K562 (cell line): ENCODE data around the gene SYNJ2. TPM values are rescaled to one million over a fixed set of nuclear protein-coding genes. Genes with fewer than 3 reads are reported as not detected.
A peak's percentile ranks its signal among the peaks of the same experiment; 100 is the strongest.

Source experiments
- ATF4 ChIP-seq: fragments of 450-650 bp; formaldehyde crosslinking; IDR thresholded peaks from 2 replicates; pipeline ENCODE4 v1.4.0; 2022; ENCODE audit warnings: mild to moderate bottlenecking, moderate library complexity
- HDAC3 ChIP-seq: fragments of 450-650 bp; IDR thresholded peaks from 2 replicates; pipeline ENCODE4 v1.6.1; 2018; ENCODE audit warnings: borderline replicate concordance, mild to moderate bottlenecking, moderate library complexity; ENCODE audit not compliant: partially characterized antibody
- HDAC8 ChIP-seq: fragments of 450-650 bp; IDR thresholded peaks from 2 replicates; pipeline ENCODE4 v1.6.1; 2016; ENCODE audit warnings: mild to moderate bottlenecking, missing genetic modification characterization, moderate library complexity, missing compliant biosample characterization
- HNRNPLL ChIP-seq: fragments of 200-400 bp; formaldehyde crosslinking; IDR thresholded peaks from 2 replicates; pipeline ENCODE4 v1.6.1; 2017; ENCODE audit warnings: low read length, low read depth, mild to moderate bottlenecking; ENCODE audit not compliant: poor library complexity, severe bottlenecking
- KAT7 ChIP-seq: sonication (generic); formaldehyde crosslinking; IDR thresholded peaks from 2 replicates; pipeline ENCODE4 v1.8.0; 2022; ENCODE audit warnings: missing genetic modification reagents, mild to moderate bottlenecking, borderline replicate concordance
- SIN3B ChIP-seq: fragments of 450-650 bp; IDR thresholded peaks from 2 replicates; pipeline ENCODE4 v1.6.1; 2017; ENCODE audit warnings: low read depth, mild to moderate bottlenecking, moderate library complexity
- SMARCA5 ChIP-seq: fragments of 450-650 bp; IDR thresholded peaks from 2 replicates; pipeline ENCODE4 v1.6.1; 2016
- ZNF592 ChIP-seq: fragments of 450-650 bp; IDR thresholded peaks from 2 replicates; pipeline ENCODE4 v1.6.1; 2017; ENCODE audit warnings: antibody characterized with exemption, mild to moderate bottlenecking
- polyA plus RNA-seq, 8 experiments: library from polyadenylated mRNA; depleted of rRNA in 4 of 8; stranded (reverse) in 5 of 8; unstranded in 3 of 8; fragments of >200 nt; fragmentation: Nextera tagmentation in 2 of 8; fragmentation: Illumina TruSeq in 1 of 8; extraction: Ambion mirVana in 2 of 8; extraction: Trizol in 1 of 8; gene quantifications; 2 replicates each; pipeline versions ENCODE4 v1.2.1 to v1.2.3, GENCODE V29; 2011 to 2014; ENCODE audit warnings: inconsistent platforms in 1 of 8, missing spikeins in 1 of 8
- total RNA-seq, 7 experiments: library from RNA; depleted of rRNA in 6 of 7; stranded (reverse); fragments of >200 nt in 6 of 7; fragmentation: Illumina TruSeq in 2 of 7; extraction: Trizol in 2 of 7; gene quantifications; 2 replicates each; pipeline versions ENCODE4 v1.2.1 to v1.2.3, GENCODE V29; 2011 to 2021; ENCODE audit warnings: low replicate concordance in 1 of 7
- TF ChIP-seq, protein P1 (sequence below): sonication (generic); formaldehyde crosslinking; IDR thresholded peaks from 2 replicates; pipeline ENCODE4 v1.8.1; 2023; ENCODE audit warnings: missing genetic modification reagents, mild to moderate bottlenecking, borderline replicate concordance
- TF ChIP-seq, protein P2 (sequence below): fragments of 450-650 bp; IDR thresholded peaks from 2 replicates; pipeline ENCODE4 v1.7.1; 2018; ENCODE audit warnings: mild to moderate bottlenecking, low read depth; ENCODE audit not compliant: partially characterized antibody
- TF ChIP-seq, protein P3 (sequence below): fragments of 450-650 bp; conservative IDR thresholded peaks from 2 replicates; pipeline ENCODE4 v1.6.1; 2016; ENCODE audit warnings: missing genetic modification characterization, low read depth, mild to moderate bottlenecking, control low read depth, missing compliant biosample characterization

Gene SYNJ2
- total and polyA plus RNA-seq, 9 of the 15 experiments (the other 6 are each of a cell fraction or from before 2014, with no cell fraction given) = 3.0 to 27.7 (median 17.8) TPM

DNA sequence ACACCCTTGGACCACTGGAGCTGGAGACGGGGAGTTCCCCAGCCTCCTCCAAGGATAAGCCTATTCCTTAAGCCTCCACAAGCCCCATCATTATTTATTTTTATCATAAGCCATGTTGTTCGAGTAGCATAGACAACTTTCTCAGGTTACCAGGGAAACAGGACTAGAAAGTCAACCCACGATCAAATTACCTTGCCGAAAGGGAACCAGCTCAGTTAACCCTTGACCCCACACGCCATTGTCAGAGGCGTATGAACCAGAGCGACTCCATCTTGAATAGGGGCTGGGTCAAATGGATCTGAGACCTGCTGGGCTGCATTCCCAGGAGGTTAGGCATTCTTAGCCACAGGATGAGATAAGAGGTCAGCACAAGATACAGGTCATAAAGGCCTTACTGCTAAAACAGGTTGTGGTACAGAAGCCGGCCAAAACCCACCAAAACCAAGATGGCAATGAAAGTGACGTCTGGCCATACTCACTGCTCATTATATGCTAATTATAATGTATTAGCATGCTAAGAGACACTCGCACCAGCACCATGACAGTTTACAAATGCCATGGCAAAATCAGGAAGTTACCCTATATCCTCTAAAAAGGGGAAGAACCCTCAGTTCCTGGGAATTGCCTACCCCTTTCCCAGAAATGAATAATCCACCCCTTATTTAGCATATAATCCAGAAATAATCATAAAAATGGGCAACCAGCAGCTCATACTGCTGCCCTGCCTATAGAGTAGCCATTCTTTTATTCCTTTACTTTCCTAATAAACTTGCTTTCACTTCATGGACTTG, 22.4 kb downstream of the SYNJ2 start (continued):
- TF ChIP-seq HNRNPLL (no peak), SIN3B (no peak), HDAC3 (no peak), ATF4 (peak; percentile 95), KAT7 (CRISPR knock-in tag) (no peak), HDAC8 (tag) (peak; percentile 99), SMARCA5 (no peak), ZNF592 (peak; percentile 100)
- TF ChIP-seq, protein P1, sequence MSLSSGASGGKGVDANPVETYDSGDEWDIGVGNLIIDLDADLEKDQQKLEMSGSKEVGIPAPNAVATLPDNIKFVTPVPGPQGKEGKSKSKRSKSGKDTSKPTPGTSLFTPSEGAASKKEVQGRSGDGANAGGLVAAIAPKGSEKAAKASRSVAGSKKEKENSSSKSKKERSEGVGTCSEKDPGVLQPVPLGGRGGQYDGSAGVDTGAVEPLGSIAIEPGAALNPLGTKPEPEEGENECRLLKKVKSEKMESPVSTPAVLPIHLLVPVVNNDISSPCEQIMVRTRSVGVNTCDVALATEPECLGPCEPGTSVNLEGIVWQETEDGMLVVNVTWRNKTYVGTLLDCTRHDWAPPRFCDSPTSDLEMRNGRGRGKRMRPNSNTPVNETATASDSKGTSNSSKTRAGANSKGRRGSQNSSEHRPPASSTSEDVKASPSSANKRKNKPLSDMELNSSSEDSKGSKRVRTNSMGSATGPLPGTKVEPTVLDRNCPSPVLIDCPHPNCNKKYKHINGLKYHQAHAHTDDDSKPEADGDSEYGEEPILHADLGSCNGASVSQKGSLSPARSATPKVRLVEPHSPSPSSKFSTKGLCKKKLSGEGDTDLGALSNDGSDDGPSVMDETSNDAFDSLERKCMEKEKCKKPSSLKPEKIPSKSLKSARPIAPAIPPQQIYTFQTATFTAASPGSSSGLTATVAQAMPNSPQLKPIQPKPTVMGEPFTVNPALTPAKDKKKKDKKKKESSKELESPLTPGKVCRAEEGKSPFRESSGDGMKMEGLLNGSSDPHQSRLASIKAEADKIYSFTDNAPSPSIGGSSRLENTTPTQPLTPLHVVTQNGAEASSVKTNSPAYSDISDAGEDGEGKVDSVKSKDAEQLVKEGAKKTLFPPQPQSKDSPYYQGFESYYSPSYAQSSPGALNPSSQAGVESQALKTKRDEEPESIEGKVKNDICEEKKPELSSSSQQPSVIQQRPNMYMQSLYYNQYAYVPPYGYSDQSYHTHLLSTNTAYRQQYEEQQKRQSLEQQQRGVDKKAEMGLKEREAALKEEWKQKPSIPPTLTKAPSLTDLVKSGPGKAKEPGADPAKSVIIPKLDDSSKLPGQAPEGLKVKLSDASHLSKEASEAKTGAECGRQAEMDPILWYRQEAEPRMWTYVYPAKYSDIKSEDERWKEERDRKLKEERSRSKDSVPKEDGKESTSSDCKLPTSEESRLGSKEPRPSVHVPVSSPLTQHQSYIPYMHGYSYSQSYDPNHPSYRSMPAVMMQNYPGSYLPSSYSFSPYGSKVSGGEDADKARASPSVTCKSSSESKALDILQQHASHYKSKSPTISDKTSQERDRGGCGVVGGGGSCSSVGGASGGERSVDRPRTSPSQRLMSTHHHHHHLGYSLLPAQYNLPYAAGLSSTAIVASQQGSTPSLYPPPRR (CRISPR knock-in tag) = no peak
- TF ChIP-seq, protein P2, sequence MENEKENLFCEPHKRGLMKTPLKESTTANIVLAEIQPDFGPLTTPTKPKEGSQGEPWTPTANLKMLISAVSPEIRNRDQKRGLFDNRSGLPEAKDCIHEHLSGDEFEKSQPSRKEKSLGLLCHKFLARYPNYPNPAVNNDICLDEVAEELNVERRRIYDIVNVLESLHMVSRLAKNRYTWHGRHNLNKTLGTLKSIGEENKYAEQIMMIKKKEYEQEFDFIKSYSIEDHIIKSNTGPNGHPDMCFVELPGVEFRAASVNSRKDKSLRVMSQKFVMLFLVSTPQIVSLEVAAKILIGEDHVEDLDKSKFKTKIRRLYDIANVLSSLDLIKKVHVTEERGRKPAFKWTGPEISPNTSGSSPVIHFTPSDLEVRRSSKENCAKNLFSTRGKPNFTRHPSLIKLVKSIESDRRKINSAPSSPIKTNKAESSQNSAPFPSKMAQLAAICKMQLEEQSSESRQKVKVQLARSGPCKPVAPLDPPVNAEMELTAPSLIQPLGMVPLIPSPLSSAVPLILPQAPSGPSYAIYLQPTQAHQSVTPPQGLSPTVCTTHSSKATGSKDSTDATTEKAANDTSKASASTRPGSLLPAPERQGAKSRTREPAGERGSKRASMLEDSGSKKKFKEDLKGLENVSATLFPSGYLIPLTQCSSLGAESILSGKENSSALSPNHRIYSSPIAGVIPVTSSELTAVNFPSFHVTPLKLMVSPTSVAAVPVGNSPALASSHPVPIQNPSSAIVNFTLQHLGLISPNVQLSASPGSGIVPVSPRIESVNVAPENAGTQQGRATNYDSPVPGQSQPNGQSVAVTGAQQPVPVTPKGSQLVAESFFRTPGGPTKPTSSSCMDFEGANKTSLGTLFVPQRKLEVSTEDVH = no peak
- TF ChIP-seq, protein P3, sequence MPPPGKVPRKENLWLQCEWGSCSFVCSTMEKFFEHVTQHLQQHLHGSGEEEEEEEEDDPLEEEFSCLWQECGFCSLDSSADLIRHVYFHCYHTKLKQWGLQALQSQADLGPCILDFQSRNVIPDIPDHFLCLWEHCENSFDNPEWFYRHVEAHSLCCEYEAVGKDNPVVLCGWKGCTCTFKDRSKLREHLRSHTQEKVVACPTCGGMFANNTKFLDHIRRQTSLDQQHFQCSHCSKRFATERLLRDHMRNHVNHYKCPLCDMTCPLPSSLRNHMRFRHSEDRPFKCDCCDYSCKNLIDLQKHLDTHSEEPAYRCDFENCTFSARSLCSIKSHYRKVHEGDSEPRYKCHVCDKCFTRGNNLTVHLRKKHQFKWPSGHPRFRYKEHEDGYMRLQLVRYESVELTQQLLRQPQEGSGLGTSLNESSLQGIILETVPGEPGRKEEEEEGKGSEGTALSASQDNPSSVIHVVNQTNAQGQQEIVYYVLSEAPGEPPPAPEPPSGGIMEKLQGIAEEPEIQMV (tag) = peak; percentile 97
